ENCODE measurements around the gene MRPS6. TPM values are rescaled to one million over a fixed set of nuclear protein-coding genes. Genes with fewer than 3 reads are reported as not detected.

Gene MRPS6
- total and polyA plus RNA-seq, 9 donors: 19.1 to 104 (median 46.5) TPM

- Histone ChIP-seq H3K9me3 (no peaks in the 10 kb centered on the region), H3K36me3 (no peaks in the 10 kb centered on the region), H3K27ac (no peak overlapping the region), H3K27me3 (no peaks in the 10 kb centered on the region), H3K4me3 (no peak overlapping the region), H3K4me1 (ENCODE audit: insufficient read depth) (peaks cover 16% of the 10 kb centered on the region)
- intact Hi-C loops (cut with DNase I): loop anchor here in 1 of 4 donors (10.0 kb wide), 1 partner anchor 48 kb away; no protein-coding TSS in a partner anchor
- TF ChIP-seq EP300 (IDR thresholded peaks at IDR 0.05): no peak
- TF ChIP-seq POLR2A (IDR thresholded peaks at IDR 0.05): no peak
- TF ChIP-seq CTCF (IDR thresholded peaks at IDR 0.05): no peak
- 96 to 100% (median 97%) methylated on average over 1 of the region's 1 CpG for WGBS, 3 donors
- DNase-seq: no peak
Measured at GRCh38 chr21:34076835-34077234, 3.5 kb downstream of the MRPS6 start.

DNA sequence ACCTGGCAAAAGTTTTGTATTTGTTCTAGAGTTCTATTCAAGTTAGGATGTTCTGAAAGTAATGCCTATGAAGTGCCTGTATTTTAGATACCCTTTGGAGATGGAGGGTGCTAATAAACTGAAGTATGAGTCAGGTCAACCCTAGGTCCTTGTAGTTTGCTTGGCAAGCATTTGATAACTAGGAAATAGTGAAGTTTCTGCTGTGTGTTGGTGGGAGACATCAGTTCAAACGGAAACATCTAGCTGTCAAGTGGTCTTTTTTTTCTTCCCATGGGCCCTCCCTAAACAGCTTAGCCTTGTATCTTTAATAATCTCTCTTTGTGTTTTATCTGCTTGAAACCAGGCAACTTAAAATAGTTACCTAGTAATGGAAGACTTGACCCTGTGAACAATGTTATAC is 4.5 kb downstream of the MRPS6 start:
- intact Hi-C loops (cut with DNase I): loop anchor here in 1 of 4 donors (10.0 kb wide), 1 partner anchor 47 kb away; no protein-coding TSS in a partner anchor
- H3K27ac ChIP-seq: no peak overlapping the region

DNA sequence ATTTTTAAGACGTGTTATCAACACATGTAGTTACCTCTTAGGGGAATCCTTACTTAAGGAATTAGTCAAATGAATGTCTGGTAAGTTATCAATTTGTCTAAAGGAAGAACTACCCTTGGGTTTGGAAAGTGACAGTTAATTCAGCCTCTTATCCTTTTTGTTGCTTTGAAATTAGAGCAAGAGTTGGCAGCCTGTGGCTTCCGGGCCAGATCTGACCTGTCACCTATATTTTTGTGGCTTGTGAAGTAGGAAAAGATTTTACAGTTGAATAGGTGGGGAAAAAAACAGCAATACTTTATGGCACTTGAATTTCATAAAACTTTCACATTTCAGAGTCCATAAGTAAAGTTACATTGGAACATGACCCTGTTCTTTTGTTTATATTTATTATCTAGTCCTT is 5.5 kb downstream of the MRPS6 start:
- DNase-seq: no peak
- no peaks in the 10 kb centered on the region for H3K36me3 ChIP-seq
- intact Hi-C loops (cut with DNase I): loop anchor here in 1 of 4 donors (10.0 kb wide), 1 partner anchor 46 kb away; no protein-coding TSS in a partner anchor
- TF ChIP-seq CTCF (IDR thresholded peaks at IDR 0.05): no peak
- TF ChIP-seq POLR2A (IDR thresholded peaks at IDR 0.05): no peak
- H3K9me3 ChIP-seq: no peaks in the 10 kb centered on the region
- H3K27me3 ChIP-seq: no peaks in the 10 kb centered on the region
- WGBS, 3 donors: 49 to 57% (median 55%) methylated on average over 2 of the region's 2 CpGs
- no peak overlapping the region for H3K27ac ChIP-seq
- peaks cover 16% of the 10 kb centered on the region for H3K4me1 ChIP-seq (ENCODE audit: insufficient read depth)
- no peak overlapping the region for H3K4me3 ChIP-seq

More for the DNA sequence above, 4.5 kb downstream of the MRPS6 start:
- no peaks in the 10 kb centered on the region for H3K27me3 ChIP-seq
- H3K9me3 ChIP-seq: no peaks in the 10 kb centered on the region
- no peak for TF ChIP-seq POLR2A (IDR thresholded peaks at IDR 0.05)
- DNase-seq: no peak
- peaks cover 16% of the 10 kb centered on the region for H3K4me1 ChIP-seq (ENCODE audit: insufficient read depth)
- no peak overlapping the region for H3K4me3 ChIP-seq
- 89 to 93% (median 89%) methylated on average over 1 of the region's 1 CpG for WGBS, 3 donors
- no peaks in the 10 kb centered on the region for H3K36me3 ChIP-seq

DNA sequence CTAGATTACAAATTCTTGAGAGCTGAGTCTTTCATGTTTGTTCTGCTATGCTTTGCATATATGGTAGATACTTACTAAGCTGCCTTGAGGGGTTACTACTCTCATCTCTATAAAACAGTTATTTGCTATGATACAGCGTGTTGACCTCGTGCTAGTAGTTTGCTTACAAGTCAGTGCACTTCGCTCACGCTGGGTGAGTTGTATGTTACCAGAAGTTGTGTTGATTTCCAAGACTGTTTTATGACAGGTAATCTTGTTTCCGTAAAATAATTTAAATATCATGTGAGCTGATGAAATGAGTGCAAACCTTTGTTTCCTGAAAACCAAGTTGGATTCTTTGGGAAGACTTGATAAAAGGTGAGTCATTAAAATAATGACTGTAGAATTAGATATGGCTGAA is 7.3 kb downstream of the MRPS6 start:
- no peak for DNase-seq
- Histone ChIP-seq H3K4me1 (ENCODE audit: insufficient read depth) (peaks cover 10% of the 10 kb centered on the region), H3K27me3 (no peaks in the 10 kb centered on the region), H3K9me3 (no peaks in the 10 kb centered on the region), H3K27ac (no peak overlapping the region), H3K4me3 (no peak overlapping the region), H3K36me3 (no peaks in the 10 kb centered on the region)
- 97 to 98% (median 98%) methylated on average over 5 of the region's 5 CpGs for WGBS, 3 donors
- intact Hi-C loops (cut with DNase I): no loop called here
- TF ChIP-seq POLR2A (IDR thresholded peaks at IDR 0.05): no peak
- no peak for TF ChIP-seq EP300 (IDR thresholded peaks at IDR 0.05)
- TF ChIP-seq CTCF (IDR thresholded peaks at IDR 0.05): no peak

GRCh38 chr21:34082769-34083168 is 9.4 kb downstream of the MRPS6 start:
- TF ChIP-seq EP300 (IDR thresholded peaks at IDR 0.05) (no peak), POLR2A (IDR thresholded peaks at IDR 0.05) (no peak), CTCF (IDR thresholded peaks at IDR 0.05) (no peak)
- H3K27ac ChIP-seq: no peak overlapping the region

More at GRCh38 chr21:34082769-34083168, 9.4 kb downstream of the MRPS6 start:
- no peak for DNase-seq
- 85 to 87% (median 86%) methylated on average over 4 of the region's 4 CpGs for WGBS, 3 donors
- H3K4me3 ChIP-seq: no peak overlapping the region
- peaks cover 13% of the 10 kb centered on the region for H3K4me1 ChIP-seq (ENCODE audit: insufficient read depth)
- H3K27me3 ChIP-seq: no peaks in the 10 kb centered on the region
- intact Hi-C loops (cut with DNase I): no loop called here
- H3K36me3 ChIP-seq: no peaks in the 10 kb centered on the region
- H3K9me3 ChIP-seq: no peaks in the 10 kb centered on the region
